C4-2B (cell line): ENCODE results near the gene SPIRE2.

Source experiments
- ZFX ChIP-seq: fragments of 450-650 bp; IDR thresholded peaks from 2 replicates; pipeline ENCODE4 v1.6.1; 2017
- TF ChIP-seq, protein P1 (sequence below): fragments of 450-650 bp; conservative IDR thresholded peaks from 2 replicates; pipeline ENCODE4 v1.5.1; 2017; ENCODE audit warnings: mild to moderate bottlenecking

DNA sequence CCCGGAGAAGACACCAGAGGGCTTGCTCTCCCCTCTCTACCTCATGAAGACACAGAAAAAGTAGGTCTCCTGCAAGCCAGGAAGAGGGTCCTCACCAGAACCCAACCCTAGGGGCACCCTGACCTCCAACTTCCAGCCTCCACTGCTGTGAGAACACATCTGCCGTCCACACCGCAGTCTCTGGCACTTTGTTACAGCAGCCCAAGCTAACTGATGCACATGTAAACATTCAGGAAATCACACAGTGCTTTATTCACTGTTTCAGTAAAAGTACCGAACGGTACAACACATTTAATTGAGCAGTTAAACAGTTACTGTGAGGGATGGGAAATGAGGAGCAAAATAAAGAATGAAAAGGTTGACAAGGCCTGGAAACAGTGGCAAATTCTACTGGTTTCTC lies 30.1 kb upstream of the SPIRE2 start:
- TF ChIP-seq, protein P1, sequence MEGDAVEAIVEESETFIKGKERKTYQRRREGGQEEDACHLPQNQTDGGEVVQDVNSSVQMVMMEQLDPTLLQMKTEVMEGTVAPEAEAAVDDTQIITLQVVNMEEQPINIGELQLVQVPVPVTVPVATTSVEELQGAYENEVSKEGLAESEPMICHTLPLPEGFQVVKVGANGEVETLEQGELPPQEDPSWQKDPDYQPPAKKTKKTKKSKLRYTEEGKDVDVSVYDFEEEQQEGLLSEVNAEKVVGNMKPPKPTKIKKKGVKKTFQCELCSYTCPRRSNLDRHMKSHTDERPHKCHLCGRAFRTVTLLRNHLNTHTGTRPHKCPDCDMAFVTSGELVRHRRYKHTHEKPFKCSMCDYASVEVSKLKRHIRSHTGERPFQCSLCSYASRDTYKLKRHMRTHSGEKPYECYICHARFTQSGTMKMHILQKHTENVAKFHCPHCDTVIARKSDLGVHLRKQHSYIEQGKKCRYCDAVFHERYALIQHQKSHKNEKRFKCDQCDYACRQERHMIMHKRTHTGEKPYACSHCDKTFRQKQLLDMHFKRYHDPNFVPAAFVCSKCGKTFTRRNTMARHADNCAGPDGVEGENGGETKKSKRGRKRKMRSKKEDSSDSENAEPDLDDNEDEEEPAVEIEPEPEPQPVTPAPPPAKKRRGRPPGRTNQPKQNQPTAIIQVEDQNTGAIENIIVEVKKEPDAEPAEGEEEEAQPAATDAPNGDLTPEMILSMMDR = no peak
- TF ChIP-seq ZFX = no peak
